Measurements from ENCODE around the gene HLA-DRB1.
"Not testable (repeated sequence)": the region's sequence is repeated elsewhere in the genome, so short reads cannot be mapped to it uniquely, and the experiment has no call there.

The HLA-DRB1 gene

DNA sequence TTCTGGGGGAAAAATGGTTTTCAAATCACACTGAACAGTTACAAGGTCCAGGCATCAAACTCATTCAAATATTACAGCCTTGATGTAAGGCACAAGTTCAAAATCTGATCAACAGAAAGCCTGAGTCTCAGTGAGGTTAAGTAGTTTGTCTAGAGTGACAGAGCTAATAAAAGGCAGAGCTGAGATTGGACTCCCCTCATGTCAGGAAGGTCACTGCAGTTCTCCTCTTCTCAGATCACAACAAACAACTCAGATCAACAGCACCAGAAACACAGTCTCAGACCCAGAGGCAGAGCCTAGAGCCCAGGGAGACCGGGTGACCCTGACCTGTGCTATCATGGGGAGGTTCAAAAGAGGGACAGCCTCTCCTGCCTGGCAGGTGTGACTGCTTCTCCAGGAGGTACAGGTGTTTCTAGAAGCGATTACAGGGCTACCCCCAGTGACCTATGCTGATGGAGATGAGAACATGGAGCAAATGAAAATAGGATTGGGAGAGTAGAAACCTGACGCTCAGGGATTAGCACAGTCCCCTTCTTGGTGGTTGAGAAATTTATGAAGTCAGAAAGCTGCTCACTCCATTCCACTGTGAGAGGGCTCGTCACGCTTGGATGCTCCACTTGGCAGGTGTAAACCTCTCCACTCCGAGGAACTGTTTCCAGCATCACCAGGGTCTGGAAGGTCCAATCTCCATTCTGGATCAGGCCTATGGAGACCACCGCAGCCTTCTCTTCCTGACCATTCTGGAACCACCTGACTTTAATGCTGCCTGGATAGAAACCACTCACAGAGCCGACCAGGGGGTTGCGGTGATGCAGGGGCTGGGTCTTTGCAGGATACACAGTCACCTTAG, 35.3 kb downstream of the HLA-DRB1 start:
- DNase-seq: no peak

DNA sequence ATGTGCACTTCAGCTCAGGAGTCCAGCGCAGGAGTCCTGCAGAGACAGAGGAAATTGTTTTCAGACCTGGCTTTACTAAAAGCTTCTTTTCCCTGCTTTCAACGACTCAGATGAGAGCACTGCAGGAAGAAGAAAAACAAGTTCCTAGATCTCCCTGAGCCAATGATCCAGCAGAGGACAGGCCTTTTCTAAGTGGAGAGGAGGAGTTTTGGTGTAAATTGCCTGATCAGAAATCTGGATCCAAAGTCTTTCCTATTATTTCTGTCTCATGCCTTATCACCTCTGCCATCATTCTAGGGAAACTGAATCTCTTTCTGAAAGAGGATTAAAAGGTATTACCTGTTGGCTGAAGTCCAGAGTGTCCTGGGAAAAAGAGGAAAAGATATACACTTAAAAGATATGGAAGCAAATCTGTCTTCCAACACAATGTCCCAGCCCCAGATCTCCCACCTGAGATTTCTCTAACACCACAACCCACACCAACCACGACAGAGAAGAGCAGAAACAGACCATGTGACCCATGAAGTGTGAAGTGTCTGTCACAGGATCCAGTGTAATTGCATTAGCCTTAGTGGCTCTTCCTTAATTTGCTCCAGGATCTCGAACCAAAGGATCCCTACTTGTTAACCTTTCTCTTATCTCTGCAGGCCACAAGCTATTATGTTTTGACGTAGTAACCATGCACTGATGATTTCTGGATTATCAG, 36.5 kb downstream of the HLA-DRB1 start:
- DNase-seq: no peak

DNA sequence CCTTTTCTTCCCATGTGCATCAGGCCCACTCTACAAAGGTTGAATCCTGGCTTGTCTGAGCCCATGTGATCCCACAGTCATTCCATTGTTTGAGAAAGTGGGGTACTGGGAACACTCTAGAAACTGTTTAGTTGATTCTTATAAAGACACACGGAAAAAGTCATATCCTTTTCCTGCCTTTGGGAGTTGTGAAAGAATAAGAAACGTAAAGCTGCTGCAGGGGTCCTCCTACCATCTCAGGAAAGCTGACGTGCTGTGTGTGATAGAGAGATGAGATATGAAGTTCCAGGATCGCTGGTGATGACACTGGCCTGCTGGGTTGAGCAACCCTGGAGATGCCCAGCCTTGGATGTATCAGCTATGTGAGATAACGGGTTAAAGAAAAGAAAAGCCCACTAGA, 38.2 kb downstream of the HLA-DRB1 start:
- no peak for DNase-seq

- no peak for DNase-seq
Measured at GRCh38 chr6:32539839-32540238, 49.8 kb downstream of the HLA-DRB1 start.

GRCh38 chr6:32530431-32530793, 59.2 kb downstream of the HLA-DRB1 start:
- DNase-seq: not testable (repeated sequence)

DNA sequence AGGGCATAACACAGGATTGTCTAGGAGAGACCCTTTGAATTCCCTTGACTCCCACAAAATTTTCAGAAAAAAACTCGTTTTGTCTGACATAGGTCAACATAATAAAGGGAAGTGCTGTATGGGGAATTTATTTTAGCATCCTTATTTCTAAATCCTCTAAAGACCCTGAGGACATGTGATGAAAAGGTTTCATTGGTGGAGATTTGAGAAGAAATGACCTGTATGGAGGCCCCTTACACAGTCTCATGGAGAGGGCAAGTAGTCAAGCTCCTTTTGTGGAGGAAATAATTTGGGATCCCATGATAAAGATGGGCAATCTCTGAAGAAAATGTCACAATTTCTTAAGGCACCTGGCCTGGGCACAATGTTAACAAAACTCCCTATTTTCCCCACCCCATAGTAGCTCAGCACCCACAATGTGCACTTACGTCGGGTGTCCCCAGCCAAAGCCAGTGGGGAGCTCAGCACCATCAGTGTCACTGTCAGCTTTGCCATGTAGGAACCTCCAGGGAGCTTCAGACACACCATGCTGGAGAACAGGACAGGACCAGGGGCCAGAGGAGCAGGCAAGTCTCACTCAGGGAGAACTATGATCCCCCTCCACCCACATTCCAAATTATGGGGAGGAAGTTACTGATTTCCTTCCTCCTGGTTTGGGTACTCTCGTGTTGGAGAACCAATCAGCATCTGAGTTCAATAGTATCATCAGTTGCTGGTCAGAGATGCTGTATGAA, 59.8 kb downstream of the HLA-DRB1 start, which contains the start of gene HLA-DRB5:
TSS of gene HLA-DRB5 (minus strand) at position 591 of the 734 bp plus-strand sequence. CDS start at position 528, 63 bp downstream.
- peak; percentile 34 for DNase-seq
